Measurements from ENCODE around the gene PAQR8.
"Not testable (repeated sequence)": the region's sequence is repeated elsewhere in the genome, so short reads cannot be mapped to it uniquely, and the experiment has no call there.

Gene PAQR8

DNA sequence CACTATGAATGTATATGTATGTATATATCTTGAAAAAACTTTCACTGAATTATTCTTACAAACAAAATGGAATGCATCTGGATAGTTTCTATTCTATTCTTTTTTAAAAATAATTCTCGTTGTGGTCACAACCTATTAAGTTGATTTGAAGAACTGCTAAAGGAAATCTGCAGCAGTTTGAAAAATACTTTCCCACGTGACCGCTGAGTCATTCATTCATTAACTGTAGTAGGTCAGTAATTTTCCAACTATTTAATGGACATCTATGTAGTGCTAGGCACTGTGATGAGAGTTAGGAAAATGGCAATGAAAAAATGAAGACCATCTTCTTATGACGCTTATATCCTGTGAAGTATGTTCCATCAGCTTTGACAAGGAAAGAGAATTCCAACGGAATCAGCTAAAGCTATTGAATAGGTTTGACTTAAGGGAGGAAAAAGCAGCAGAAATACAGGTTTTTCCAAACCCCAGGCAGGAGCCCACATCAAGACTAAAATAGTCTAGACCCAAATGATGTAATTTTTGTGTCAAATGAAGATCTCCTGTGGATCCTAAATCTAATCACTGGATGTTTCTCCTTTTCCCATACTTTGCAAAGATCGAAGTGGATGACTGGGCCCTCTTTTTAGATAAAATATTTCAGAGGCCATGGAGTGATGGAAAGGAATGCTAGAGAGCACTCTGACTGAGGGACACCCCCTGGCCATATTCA is 54.1 kb downstream of the PAQR8 start:
- DNase-seq, result no peak

DNA sequence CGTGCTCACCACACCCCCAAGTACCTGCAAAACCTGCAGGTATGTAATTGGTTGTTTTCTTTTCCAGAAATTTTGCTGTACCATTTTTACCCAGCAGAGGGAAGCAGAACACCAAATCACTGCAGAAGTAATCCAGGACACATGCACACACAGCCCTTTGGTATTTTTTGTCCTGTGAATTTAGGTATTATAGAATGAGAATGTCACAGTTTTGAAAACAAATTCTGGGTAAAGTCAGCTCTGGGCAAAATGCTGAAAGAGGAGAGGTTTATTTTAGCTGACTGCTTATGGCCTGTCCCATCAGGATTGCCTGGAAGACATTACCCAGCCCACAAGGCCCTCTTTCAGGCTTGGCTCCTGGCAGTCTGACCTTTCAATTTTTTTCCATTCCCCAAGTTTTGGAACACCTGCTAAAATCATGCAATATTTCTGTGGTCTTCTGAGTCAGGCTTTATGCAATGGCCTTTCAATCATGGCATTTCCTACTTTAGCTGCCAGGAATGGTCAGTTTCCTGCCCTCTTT is 54.7 kb downstream of the PAQR8 start:
- DNase-seq, result peak; percentile 32

DNA sequence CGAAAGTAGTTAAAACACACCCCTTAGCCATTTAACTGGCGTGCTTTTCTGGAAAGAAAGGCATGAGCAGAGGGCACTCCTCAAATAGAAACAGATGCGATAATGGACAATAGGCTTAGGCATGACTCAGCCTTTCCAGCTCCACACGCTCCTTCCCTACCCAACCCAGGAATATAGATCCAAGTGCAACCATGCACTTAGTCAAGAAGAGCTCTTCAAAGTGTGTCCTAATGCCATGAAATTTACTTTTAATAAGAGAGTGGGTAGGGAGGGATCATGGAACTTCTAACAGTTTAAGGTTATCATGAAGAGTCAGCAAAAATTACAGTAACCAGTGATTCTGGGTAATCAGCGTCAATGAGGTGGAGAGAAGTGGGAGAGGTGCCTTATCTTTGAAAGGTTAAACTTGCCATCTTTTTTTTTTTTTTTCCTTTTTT is 55.7 kb downstream of the PAQR8 start:
- DNase-seq, result no peak

DNA sequence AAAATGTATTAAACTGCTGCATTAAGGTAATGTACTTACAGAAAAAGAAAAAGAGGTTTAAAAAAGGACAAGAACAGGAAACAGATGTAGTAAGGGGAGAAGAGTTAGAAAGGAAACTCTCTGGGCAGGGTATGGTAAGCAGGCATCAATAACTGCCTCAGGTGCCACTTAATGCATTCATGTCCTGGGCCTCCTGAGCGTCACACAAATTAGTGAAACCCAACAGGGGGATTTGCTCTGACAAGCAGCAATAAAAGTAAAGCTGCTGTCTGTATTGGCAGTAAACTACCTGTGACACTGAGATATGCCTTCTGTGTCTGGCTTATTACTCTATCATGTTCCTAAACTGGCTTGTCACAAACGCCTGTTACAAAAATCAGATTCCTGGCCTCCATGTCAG is 56.7 kb downstream of the PAQR8 start:
- DNase-seq, result no peak

DNA sequence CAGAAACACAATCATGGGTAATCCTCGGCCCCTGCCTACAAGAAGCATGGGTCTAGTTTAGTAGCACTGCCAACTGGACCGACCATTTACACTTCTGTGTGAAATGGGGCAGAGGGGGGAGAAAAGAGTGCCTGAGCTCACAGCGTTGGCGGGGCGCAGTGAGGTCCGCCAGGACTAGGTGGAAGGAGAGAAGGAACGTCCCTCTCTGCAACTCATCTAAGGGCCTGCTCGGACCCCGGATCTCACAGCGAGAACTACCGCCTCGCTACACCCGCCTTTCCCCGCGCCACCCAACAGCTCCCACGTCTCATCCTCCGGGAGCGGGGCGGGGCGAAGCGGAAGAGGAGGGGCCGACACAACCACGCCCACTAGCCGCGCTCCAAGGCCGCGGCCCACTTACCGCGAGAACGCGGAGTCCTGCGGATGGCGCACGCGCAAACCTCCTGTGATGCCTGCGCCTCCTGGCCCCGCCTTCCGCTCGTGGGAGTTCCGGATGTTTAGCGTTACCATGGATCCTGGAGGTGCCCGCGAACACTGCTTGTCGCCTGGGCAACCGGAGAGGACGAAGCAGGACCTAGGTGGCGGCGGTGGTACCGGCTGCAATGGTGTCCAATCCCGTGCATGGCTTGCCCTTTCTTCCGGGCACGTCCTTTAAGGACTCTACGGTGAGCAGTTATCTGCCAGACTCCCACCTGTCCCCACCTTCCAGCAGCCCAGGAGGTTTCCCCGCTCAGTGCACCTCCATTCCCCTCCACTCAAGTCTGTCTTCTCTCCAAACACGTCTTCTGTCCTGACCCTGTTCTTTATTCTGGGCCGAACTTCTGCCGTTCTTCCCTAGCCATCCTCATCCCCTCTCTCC is 58.1 kb downstream of the PAQR8 start, which contains the start of gene EFHC1:
Gene EFHC1 (plus strand): TSS at position 534 of the 859 bp plus-strand sequence. CDS start 69 bp downstream, at position 603.
- peak; percentile 98 for DNase-seq

DNA sequence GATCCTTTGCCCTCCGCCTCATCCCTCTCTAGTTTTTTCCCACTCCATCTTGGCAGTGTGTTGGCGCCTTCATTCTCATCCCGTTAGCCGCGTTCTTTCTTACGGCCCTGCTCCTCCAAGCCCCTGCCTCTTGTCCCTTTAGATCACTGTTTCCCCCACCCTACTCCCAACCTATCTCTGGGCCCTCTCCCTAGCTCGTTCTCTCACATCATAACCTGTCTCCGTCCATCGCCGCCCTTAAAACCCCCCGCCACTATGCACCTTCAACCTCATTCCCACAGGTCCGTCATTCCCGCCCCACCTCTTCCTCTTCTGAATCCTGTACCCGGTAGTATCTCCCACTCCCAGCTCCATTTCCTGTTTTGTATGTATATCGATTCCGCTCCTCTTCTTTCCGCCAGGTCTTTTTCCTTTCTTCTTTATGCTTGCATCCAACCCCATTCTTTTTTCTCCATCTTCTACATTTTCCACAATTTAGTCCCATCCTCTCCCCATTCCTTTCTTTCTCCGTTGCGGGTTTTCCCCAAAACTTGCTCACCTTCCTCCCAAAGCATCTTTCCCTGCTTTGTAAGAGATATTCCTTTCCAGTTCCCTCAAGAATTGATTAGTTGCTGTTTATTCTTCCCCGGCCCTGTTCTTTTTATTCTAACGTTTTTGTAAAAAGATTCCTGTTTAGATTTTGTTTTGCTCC is 58.9 kb downstream of the PAQR8 start:
- DNase-seq, result no peak

DNA sequence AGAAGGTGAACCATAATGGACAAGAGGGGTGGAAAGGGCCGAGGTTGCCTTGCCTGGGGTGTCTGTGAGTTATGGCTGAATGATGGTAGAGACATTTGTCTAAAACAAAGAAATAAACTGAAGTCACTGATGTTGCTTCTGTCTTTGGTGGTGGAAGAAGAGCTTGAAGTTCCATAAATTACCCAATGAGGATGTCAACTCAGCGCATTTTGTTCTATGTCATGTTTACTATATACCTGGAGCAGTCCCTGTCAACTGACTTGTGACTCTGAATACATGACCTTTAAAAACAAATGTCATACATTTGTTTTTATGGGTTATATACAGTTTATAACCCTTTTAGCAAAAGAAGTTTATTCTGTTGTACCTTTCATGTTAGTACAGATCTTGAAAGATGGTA is 60.2 kb downstream of the PAQR8 start:
- DNase-seq, result no peak

DNA sequence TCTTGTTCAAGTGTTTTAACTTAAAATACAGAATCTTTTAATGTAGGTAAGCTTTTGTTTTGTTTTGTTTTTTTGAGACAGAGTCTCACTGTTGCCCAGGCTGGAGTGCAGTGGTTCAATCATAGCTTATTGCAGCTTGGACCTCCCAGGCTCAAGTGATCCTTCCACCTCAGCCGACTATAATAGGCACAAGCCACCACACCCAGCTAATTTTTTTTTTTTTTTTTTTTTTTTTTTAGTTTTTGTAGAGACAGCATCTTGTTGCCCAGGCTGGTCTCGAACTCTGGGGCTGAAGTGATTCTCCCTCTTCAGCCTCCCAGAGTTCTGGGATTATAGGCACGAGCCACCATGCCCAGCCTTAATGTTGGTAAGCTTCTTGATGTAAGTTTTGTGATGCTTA is 61.5 kb downstream of the PAQR8 start:
- no peak for DNase-seq

DNA sequence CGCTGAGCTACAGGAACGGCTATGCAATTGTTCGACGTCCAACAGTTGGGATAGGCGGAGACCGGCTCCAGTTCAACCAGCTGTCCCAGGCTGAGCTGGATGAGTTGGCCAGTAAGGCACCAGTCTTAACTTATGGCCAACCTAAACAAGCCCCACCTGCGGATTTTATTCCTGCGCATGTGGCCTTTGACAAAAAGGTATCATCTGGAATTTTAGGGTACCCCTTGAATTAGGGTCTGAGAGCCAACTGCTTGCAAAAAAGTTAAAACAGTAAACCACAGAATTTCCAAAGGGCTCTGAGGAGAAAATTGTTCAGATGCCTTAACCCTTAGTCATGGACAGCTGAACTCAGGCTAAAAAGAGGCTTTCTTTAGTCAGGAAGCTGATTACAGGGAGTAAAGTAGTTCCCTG is 62.0 kb downstream of the PAQR8 start:
- DNase-seq, result no peak

DNA sequence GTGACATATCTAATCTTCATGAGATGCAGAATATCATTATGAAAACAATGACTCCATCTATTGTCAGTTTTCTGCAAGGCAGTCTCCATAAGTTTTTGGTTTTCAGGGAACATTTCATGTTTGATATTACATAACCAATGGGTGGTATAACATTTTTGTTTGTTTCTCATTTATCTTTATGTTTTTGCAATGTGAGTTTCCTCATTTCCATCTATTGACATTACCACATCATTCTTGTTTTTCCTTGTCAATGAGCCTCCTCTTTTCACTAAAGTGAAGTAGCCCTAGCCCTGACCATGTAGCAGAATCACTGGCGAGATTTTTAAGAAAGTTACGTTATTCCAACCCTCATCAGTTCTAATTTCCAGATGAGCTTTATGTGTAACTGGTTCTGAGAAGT is 62.6 kb downstream of the PAQR8 start:
- no peak for DNase-seq

DNA sequence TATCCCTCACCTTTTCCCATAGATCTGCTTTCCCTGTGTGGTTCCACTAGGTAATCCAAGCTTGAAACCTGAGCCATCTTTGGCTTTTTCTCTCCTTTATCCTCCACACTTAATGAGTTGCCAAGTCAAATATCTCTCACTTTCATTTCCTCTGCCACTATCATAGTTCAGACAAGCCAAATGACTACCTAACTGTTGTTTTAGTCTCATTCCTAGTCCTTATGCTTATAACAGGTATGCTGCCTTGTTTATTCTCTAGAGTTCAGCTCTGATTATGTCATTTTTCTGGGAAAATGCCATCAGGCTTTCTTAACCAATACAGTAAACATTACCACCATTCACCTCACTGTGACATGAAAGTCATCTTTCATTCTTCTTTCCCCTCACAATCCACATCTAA is 64.7 kb downstream of the PAQR8 start:
- no peak for DNase-seq

DNA sequence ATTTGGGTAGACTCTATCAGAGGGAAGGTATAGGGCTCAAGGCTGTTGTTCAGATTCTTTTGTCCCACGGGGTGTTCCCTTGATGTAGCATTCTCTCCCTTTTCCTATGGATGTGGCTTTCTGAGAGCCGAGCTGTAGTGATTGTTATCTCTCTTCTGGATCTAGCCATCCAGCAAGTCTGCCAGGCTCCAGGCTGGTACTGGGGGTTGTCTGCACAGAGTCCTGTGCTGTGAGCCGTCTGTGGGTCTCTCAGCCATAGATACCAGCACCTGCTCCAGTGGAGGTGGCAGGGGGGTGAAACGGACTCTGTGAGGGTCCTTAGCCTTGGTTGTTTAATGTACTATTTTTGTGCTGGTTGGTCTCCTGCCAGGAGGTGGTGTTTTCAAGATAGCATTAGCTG is 71.3 kb downstream of the PAQR8 start:
- DNase-seq, result not testable (repeated sequence)

DNA sequence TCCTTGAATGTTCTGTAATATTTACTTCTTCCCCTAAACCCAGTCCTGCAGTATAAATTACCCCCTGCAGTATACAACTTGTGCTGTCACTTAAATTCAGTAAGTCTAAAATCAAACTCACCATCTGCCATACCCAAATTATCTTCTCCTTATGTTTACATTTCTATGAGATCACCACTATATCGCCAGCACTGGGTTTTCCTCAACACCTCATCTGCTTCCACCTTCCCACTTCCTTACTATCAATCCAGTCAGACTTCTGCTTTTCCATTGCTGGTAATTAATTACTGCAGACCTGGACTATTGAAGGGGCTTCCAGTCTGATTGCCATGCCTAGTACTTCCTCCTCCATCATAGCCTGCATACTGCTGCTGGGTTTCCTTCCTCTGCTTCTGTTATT is 73.4 kb downstream of the PAQR8 start:
- no peak for DNase-seq

DNA sequence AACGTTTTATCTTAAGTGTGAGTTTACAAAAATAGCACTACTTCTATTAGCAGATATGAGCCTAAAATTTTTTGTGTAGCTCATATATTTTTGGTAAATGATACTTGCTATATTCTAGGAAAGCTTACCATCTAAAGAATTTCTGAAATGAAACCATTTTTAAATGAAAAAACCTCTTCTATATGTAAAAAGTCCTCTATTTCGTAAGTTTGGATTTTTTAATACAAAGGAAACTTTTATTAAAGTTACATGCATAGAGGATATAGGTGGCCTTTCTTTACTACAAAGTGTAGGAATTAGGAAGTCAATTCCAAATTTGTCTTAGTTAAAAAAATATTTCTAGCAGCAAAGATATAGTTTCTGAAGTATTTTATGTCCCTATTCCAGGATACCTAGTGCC is 77.0 kb downstream of the PAQR8 start:
- no peak for DNase-seq

DNA sequence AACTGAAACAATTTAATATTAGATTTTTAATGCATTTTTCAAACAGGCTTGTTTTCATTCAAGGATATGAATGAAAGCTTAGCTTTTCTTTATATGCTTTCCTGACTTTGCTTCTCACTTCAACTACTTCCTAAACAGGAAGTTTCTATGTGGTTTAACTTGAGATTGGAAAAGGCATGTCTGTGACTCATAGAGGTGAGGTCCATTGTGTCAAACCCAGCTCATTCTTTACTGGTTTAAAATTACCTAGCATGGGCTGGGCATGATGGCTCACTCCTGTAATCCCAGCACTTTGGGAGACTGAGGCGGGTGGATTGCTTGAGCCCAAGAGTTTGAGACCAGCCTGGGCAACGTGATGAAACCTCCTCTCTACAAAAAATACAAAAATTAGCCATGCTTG is 92.6 kb downstream of the PAQR8 start:
- DNase-seq, result no peak

DNA sequence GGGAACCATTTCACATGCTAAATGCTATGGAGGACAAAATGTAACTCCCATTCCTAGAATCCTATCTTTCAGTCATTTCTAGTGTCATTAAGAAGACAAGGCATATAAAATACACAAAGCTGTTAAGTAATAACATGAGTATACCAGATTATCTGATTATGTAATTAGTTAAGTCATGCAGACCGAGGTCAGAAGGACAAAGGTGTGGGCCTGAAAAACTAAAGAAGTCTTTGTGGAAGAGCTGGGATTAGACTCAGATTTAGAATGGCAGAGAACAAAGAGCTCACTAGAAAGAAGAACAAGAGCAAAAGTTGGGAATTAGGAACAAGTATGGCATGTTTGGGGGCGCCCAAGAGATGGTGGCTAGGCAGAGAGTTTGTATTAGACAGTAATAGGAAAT is 95.1 kb downstream of the PAQR8 start:
- no peak for DNase-seq
